Neural cell (in vitro differentiated cells): ENCODE measurements around the gene MED27. TPM values are rescaled to one million over a fixed set of nuclear protein-coding genes. Genes with fewer than 3 reads are reported as not detected.

Experiments
- H2AFZ ChIP-seq: fragments of 200-600, 300-800 bp; sonication (generic), shearing (Covaris generic); 2 replicates; pipeline ENCODE4 v1.6.0; 2014; ENCODE audit warnings: low read depth, mild to moderate bottlenecking, antibody characterized with exemption, low read length, moderate library complexity
- H3F3A ChIP-seq: fragments of 200-600 bp; shearing (Covaris generic); 2 replicates; pipeline ENCODE4 v1.6.1; 2016; ENCODE audit warnings: mild to moderate bottlenecking, moderate library complexity, mixed read lengths, antibody characterized with exemption, low read length; ENCODE audit not compliant: insufficient read depth, poor library complexity, severe bottlenecking
- H3K27ac ChIP-seq: fragments of 200-600, 300-800 bp; sonication (generic), shearing (Covaris generic); 2 replicates; pipeline ENCODE4 v1.5.1; 2014; ENCODE audit warnings: mild to moderate bottlenecking, low read length, moderate library complexity
- H3K27me3 ChIP-seq: fragments of 300-800, 200-600 bp; sonication (generic), shearing (Covaris generic); 2 replicates; pipeline ENCODE4 v1.6.0; 2014; ENCODE audit warnings: mild to moderate bottlenecking, low read depth, low read length, moderate library complexity; ENCODE audit not compliant: insufficient read depth
- H3K36me3 ChIP-seq: fragments of 300-800, 200-600 bp; sonication (generic), shearing (Covaris generic); 2 replicates; pipeline ENCODE4 v1.5.1; 2014; ENCODE audit warnings: mild to moderate bottlenecking, antibody characterized with exemption, low read length, moderate library complexity; ENCODE audit not compliant: insufficient read depth
- H3K4me2 ChIP-seq: fragments of 300-800, 200-600 bp; sonication (generic), shearing (Covaris generic); 2 replicates; pipeline ENCODE4 v1.6.0; 2014; ENCODE audit warnings: mild to moderate bottlenecking, low read length
- H3K4me3 ChIP-seq: fragments of 300-800, 200-600 bp; sonication (generic), shearing (Covaris generic); 2 replicates; pipeline ENCODE4 v1.5.1; 2014; ENCODE audit warnings: mild to moderate bottlenecking, low read length, moderate library complexity
- H3K79me2 ChIP-seq: fragments of 200-600 bp; shearing (Covaris generic); replicated peaks from 2 replicates; pipeline ENCODE4 v1.6.0; 2014; ENCODE audit warnings: mild to moderate bottlenecking, low read length, moderate library complexity; ENCODE audit not compliant: insufficient read depth
- H3K9ac ChIP-seq: fragments of 300-800, 200-600 bp; sonication (generic), shearing (Covaris generic); 2 replicates; pipeline ENCODE4 v1.6.1; 2016; ENCODE audit warnings: mild to moderate bottlenecking, low read length, mixed read lengths
- H3K9me2 ChIP-seq: fragments of 200-600 bp; shearing (Covaris generic); 2 replicates; pipeline ENCODE4 v1.6.1; 2016; ENCODE audit warnings: mild to moderate bottlenecking, low read length, mixed read lengths; ENCODE audit not compliant: insufficient read depth
- H3K9me3 ChIP-seq: fragments of 200-600, 300-800 bp; sonication (generic), shearing (Covaris generic); 2 replicates; pipeline ENCODE4 v1.6.1; 2016; ENCODE audit warnings: mild to moderate bottlenecking, mixed run types, low read length, moderate library complexity, mixed read lengths
- H4K20me1 ChIP-seq: fragments of 200-600 bp; shearing (Covaris generic); 2 replicates; pipeline ENCODE4 v1.6.1; 2016; ENCODE audit warnings: mild to moderate bottlenecking, mixed run types; ENCODE audit not compliant: insufficient read depth
- EP300 ChIP-seq: fragments of 450-650 bp; conservative IDR thresholded peaks from 2 replicates; pipeline ENCODE4 v1.6.1; 2014; ENCODE audit warnings: antibody characterized with exemption, mild to moderate bottlenecking, moderate library complexity; ENCODE audit not compliant: poor library complexity, severe bottlenecking
- EZH2 ChIP-seq: fragments of 200-600, 300-800 bp; shearing (Covaris generic), sonication (generic); IDR thresholded peaks from 2 replicates; pipeline ENCODE4 v1.6.1; 2014; ENCODE audit warnings: antibody characterized with exemption, low read length, borderline replicate concordance, mild to moderate bottlenecking; ENCODE audit not compliant: insufficient read depth, poor library complexity, severe bottlenecking
- MXI1 ChIP-seq: fragments of 450-650 bp; conservative IDR thresholded peaks from 2 replicates; pipeline ENCODE4 v1.6.1; 2014; ENCODE audit warnings: antibody characterized with exemption, mild to moderate bottlenecking; ENCODE audit not compliant: poor library complexity, severe bottlenecking
- POLR2AphosphoS5 ChIP-seq: IDR thresholded peaks from 2 replicates; pipeline ENCODE4 v1.6.1; 2012
- RAD21 ChIP-seq: fragments of 450-650 bp; conservative IDR thresholded peaks from 2 replicates; pipeline ENCODE4 v1.6.1; 2014; ENCODE audit warnings: antibody characterized with exemption, mild to moderate bottlenecking, moderate library complexity
- SMC3 ChIP-seq: fragments of 450-650 bp; conservative IDR thresholded peaks from 2 replicates; pipeline ENCODE4 v1.6.1; 2014; ENCODE audit warnings: antibody characterized with exemption, mild to moderate bottlenecking, moderate library complexity; ENCODE audit not compliant: poor library complexity
- TAF1 ChIP-seq: IDR thresholded peaks from 2 replicates; pipeline ENCODE4 v1.6.1; 2012; ENCODE audit warnings: low read depth
- polyA plus RNA-seq: library from polyadenylated mRNA; depleted of rRNA; stranded (reverse); fragments of >200 nt; gene quantifications from 2 replicates; pipeline ENCODE4 v1.2.3, GENCODE V29; 2014
- TF ChIP-seq, protein P1 (sequence below): fragments of 450-650 bp; IDR thresholded peaks from 2 replicates; pipeline ENCODE4 v1.5.1; 2014; ENCODE audit warnings: antibody characterized with exemption, mild to moderate bottlenecking, moderate library complexity; ENCODE audit not compliant: poor library complexity, severe bottlenecking
- TF ChIP-seq, protein P2 (sequence below): IDR thresholded peaks from 2 replicates; pipeline ENCODE4 v1.6.1; 2012; ENCODE audit warnings: borderline replicate concordance

MED27 gene
- polyA plus RNA-seq, 1 donor from 2014 or later, result 7.5 TPM

DNA sequence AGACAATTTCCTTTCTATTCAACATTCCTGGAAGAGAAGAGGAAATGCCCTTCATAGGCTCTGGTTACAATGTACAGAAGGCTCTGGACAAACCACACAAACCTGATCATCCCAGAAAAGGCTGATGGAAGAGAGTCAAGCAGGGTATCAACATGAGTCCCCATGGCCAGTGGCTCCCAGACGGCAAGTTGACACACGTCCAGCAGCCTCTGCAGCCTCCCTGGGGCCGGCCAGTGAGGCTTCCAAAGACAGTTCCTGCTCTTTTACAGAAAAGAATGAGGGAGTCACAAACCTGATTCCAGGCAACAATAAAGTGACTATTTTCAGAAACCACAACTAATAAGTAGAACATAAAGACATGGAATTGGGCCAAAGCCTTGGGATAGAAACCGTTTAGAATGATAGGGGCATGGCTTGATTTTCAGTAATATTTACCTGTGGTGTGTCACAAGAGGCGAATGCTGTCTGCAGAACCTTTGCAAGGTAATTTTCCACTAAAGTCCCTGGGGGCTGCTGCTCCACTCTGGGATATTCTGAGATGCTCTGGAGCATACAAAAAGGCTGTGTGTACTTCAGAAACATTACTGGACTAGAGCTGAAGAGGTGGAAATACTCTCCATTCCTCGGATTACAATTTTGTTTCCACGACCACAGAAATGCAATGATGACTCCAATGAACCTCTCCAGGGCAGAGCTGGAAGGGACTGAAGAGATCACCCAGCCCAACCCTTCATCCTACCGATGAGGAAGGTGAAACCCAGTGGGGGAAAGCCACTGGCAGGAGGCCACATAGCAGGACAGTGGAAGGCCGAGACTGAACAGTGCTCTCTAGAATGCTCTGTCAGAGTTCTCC, 10.4 kb downstream of the MED27 start:
- Histone ChIP-seq H3K4me3 (no peak overlapping the region), H3F3A (no peaks in the 10 kb centered on the region), H3K9ac (no peak overlapping the region), H3K27me3 (no peaks in the 10 kb centered on the region), H2AFZ (no peak overlapping the region), H4K20me1 (no peaks in the 10 kb centered on the region), H3K4me2 (no peak overlapping the region), H3K9me3 (no peaks in the 10 kb centered on the region), H3K27ac (no peak overlapping the region), H3K9me2 (no peaks in the 10 kb centered on the region), H3K79me2 (peaks cover 13% of the 10 kb centered on the region), H3K36me3 (no peaks in the 10 kb centered on the region)
- TF ChIP-seq EP300, result no peak
- no peak for TF ChIP-seq EZH2
- no peak for TF ChIP-seq TAF1
- TF ChIP-seq POLR2AphosphoS5, result no peak
- TF ChIP-seq RAD21, result no peak
- TF ChIP-seq SMC3, result no peak
- TF ChIP-seq, protein P1, sequence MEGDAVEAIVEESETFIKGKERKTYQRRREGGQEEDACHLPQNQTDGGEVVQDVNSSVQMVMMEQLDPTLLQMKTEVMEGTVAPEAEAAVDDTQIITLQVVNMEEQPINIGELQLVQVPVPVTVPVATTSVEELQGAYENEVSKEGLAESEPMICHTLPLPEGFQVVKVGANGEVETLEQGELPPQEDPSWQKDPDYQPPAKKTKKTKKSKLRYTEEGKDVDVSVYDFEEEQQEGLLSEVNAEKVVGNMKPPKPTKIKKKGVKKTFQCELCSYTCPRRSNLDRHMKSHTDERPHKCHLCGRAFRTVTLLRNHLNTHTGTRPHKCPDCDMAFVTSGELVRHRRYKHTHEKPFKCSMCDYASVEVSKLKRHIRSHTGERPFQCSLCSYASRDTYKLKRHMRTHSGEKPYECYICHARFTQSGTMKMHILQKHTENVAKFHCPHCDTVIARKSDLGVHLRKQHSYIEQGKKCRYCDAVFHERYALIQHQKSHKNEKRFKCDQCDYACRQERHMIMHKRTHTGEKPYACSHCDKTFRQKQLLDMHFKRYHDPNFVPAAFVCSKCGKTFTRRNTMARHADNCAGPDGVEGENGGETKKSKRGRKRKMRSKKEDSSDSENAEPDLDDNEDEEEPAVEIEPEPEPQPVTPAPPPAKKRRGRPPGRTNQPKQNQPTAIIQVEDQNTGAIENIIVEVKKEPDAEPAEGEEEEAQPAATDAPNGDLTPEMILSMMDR, result no peak
- TF ChIP-seq MXI1, result no peak
- TF ChIP-seq, protein P2, sequence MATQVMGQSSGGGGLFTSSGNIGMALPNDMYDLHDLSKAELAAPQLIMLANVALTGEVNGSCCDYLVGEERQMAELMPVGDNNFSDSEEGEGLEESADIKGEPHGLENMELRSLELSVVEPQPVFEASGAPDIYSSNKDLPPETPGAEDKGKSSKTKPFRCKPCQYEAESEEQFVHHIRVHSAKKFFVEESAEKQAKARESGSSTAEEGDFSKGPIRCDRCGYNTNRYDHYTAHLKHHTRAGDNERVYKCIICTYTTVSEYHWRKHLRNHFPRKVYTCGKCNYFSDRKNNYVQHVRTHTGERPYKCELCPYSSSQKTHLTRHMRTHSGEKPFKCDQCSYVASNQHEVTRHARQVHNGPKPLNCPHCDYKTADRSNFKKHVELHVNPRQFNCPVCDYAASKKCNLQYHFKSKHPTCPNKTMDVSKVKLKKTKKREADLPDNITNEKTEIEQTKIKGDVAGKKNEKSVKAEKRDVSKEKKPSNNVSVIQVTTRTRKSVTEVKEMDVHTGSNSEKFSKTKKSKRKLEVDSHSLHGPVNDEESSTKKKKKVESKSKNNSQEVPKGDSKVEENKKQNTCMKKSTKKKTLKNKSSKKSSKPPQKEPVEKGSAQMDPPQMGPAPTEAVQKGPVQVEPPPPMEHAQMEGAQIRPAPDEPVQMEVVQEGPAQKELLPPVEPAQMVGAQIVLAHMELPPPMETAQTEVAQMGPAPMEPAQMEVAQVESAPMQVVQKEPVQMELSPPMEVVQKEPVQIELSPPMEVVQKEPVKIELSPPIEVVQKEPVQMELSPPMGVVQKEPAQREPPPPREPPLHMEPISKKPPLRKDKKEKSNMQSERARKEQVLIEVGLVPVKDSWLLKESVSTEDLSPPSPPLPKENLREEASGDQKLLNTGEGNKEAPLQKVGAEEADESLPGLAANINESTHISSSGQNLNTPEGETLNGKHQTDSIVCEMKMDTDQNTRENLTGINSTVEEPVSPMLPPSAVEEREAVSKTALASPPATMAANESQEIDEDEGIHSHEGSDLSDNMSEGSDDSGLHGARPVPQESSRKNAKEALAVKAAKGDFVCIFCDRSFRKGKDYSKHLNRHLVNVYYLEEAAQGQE, result no peak

DNA sequence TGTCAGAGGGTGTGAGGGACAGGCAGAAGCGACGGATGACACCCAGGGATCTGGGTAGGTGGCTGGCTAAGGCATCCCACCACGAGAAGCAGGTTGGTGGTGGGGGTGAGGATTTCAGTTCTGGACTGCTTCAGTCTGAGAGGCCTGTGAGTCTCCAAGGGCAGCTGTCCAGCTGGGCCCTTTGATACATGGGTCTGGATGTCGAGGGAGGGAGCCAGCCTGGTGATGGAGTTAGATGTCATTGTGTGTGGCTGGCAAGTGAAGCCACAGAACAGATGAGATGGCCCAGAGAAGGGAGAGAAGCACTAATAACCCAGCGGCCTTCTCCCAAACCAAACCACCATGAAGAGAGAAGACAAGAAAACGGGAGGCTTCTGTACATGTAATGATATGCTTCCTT, 11.1 kb downstream of the MED27 start:
- no peak overlapping the region for H2AFZ ChIP-seq
- no peaks in the 10 kb centered on the region for H3K36me3 ChIP-seq
- H3K9me2 ChIP-seq, result no peaks in the 10 kb centered on the region
- H3K4me3 ChIP-seq, result no peak overlapping the region
- H3K79me2 ChIP-seq, result peaks cover 19% of the 10 kb centered on the region
- TF ChIP-seq, protein P2, result no peak
- no peak for TF ChIP-seq RAD21
- no peak for TF ChIP-seq EZH2
- TF ChIP-seq, protein P1, result no peak
- TF ChIP-seq EP300, result no peak
- TF ChIP-seq POLR2AphosphoS5, result no peak
- TF ChIP-seq SMC3, result no peak
- no peak for TF ChIP-seq TAF1
- no peak for TF ChIP-seq MXI1
- H4K20me1 ChIP-seq, result no peaks in the 10 kb centered on the region
- H3K4me2 ChIP-seq, result no peak overlapping the region
- H3K9ac ChIP-seq, result no peak overlapping the region
- H3F3A ChIP-seq, result no peaks in the 10 kb centered on the region
- H3K9me3 ChIP-seq, result no peaks in the 10 kb centered on the region
- no peak overlapping the region for H3K27ac ChIP-seq
- H3K27me3 ChIP-seq, result no peaks in the 10 kb centered on the region
